H1 (cell line): Measurements from ENCODE around the gene USP17L15. TPM values are rescaled to one million over a fixed set of nuclear protein-coding genes. Genes with fewer than 3 reads are reported as not detected.
"Not testable (repeated sequence)": the region's sequence is repeated elsewhere in the genome, so short reads cannot be mapped to it uniquely, and the experiment has no call there.

Source experiments
- CTCF ChIA-PET: fragments of 300-600 bp; sonication (Branson Sonifier 250); formaldehyde crosslinking; loops from one replicate; lab custom pipeline; 2021; ENCODE audit not compliant: partially characterized antibody; lab: Charles Lee
- POLR2A ChIA-PET: fragments of 300-600 bp; sonication (Branson Sonifier 250); formaldehyde crosslinking; loops from one replicate; lab custom pipeline; 2021; ENCODE audit warnings: inconsistent platforms; ENCODE audit not compliant: partially characterized antibody; lab: Charles Lee
- DNase-seq, 2 experiments: peaks; one replicate each; pipeline versions ENCODE4 v3.0.0 to v3.0.0-alpha.2; 2010 to 2022; ENCODE audit warnings: low spot score in 2 of 2, low read depth in 1 of 2, mixed read lengths in 1 of 2
- FAIRE-seq: peaks from 2 replicates; lab custom pipeline; 2011; peaks lifted over from hg19 to GRCh38; lab: Jason Lieb, UNC
- H2AFZ ChIP-seq: 2 replicates; pipeline ENCODE4 v1.8.1; 2012; ENCODE audit warnings: low read length, inconsistent platforms
- H2AK5ac ChIP-seq: 2 replicates; pipeline ENCODE4 v1.6.1; 2013; ENCODE audit warnings: low read depth, low read length
- H2BK120ac ChIP-seq: replicated peaks from 2 replicates; pipeline ENCODE3; 2013; ENCODE audit warnings: low read depth, low read length, inconsistent platforms
- H2BK12ac ChIP-seq: 2 replicates; pipeline ENCODE4 v1.6.1; 2013; ENCODE audit warnings: low read depth, low read length
- H2BK15ac ChIP-seq: 2 replicates; pipeline ENCODE4 v1.6.1; 2013; ENCODE audit warnings: low read length
- H2BK20ac ChIP-seq: 2 replicates; pipeline ENCODE4 v1.6.1; 2013; ENCODE audit warnings: low read length
- H2BK5ac ChIP-seq: 2 replicates; pipeline ENCODE4 v1.6.1; 2013; ENCODE audit warnings: low read depth, low read length
- H3K14ac ChIP-seq: 2 replicates; pipeline ENCODE4 v1.6.1; 2013; ENCODE audit warnings: inconsistent platforms; ENCODE audit not compliant: insufficient read length
- H3K18ac ChIP-seq: 2 replicates; pipeline ENCODE4 v1.6.1; 2013; ENCODE audit warnings: low read length; ENCODE audit errors: extremely low read depth
- H3K23ac ChIP-seq: 2 replicates; pipeline ENCODE4 v1.6.1; 2013; ENCODE audit warnings: inconsistent platforms; ENCODE audit not compliant: insufficient read length
- H3K23me2 ChIP-seq: 2 replicates; pipeline ENCODE4 v1.6.1; 2013; ENCODE audit warnings: low read depth, low read length
- H3K27ac ChIP-seq: 2 replicates; pipeline ENCODE4 v1.6.1; 2011; ENCODE audit warnings: low read depth, low read length, inconsistent platforms
- H3K27me3 ChIP-seq, 4 experiments: replicated peaks in 1 of 4; 1 replicate in 1 of 4; 2 replicates in 3 of 4; pipeline versions ENCODE4 v1.6.1 to v1.8.1; 2011 to 2013; ENCODE audit warnings: low read length in 3 of 4, mild to moderate bottlenecking in 3 of 4, inconsistent platforms in 2 of 4, mixed read lengths in 2 of 4, moderate library complexity in 1 of 4; ENCODE audit not compliant: control insufficient read depth in 3 of 4, insufficient read depth in 3 of 4; ENCODE audit errors: extremely low read depth in 1 of 4
- H3K36me3 ChIP-seq, 4 experiments: 2 replicates each; pipeline versions ENCODE4 v1.6.1 to v1.8.1; 2011 to 2013; ENCODE audit warnings: mild to moderate bottlenecking in 4 of 4, low read length in 3 of 4, moderate library complexity in 2 of 4, control low read depth in 1 of 4, inconsistent platforms in 1 of 4; ENCODE audit not compliant: insufficient read depth in 4 of 4, control insufficient read depth in 2 of 4
- H3K4ac ChIP-seq: replicated peaks from 2 replicates; pipeline ENCODE3; 2013; ENCODE audit warnings: low read length, low read depth, mixed read lengths, inconsistent platforms; ENCODE audit not compliant: insufficient read length
- H3K4me1 ChIP-seq, 4 experiments: replicated peaks in 1 of 4; 1 replicate in 1 of 4; 2 replicates in 3 of 4; pipeline versions ENCODE4 v1.6.1 to v1.8.1; 2011 to 2013; ENCODE audit warnings: low read length in 3 of 4, inconsistent platforms in 2 of 4, mixed read lengths in 1 of 4; ENCODE audit not compliant: insufficient read depth in 4 of 4, control insufficient read depth in 3 of 4
- H3K4me2 ChIP-seq, 2 experiments: 2 replicates each; pipeline versions ENCODE4 v1.6.1 to v1.8.1; 2011 to 2013; ENCODE audit warnings: low read depth in 2 of 2, low read length in 2 of 2, control low read depth in 1 of 2, inconsistent platforms in 1 of 2, mild to moderate bottlenecking in 1 of 2; ENCODE audit not compliant: insufficient read depth in 1 of 2
- H3K4me3 ChIP-seq, 4 experiments: fragments of 200-600, 300-600 bp in 1 of 4; sonication (generic), shearing (Covaris generic), sonication (Bioruptor Twin) in 1 of 4; 2 replicates each; pipeline versions ENCODE4 v1.5.1 to v1.8.1; 2011 to 2016; ENCODE audit warnings: low read length in 4 of 4, low read depth in 3 of 4, control low read depth in 2 of 4, inconsistent platforms in 2 of 4, mild to moderate bottlenecking in 2 of 4, mixed read lengths in 1 of 4, moderate library complexity in 1 of 4; ENCODE audit not compliant: insufficient read depth in 2 of 4; ENCODE audit errors: extremely low read depth in 1 of 4
- H3K56ac ChIP-seq: replicated peaks from 2 replicates; pipeline ENCODE3; 2013; ENCODE audit warnings: low read depth, mild to moderate bottlenecking, mixed read lengths, low read length, inconsistent platforms; ENCODE audit not compliant: insufficient read length
- H3K79me1 ChIP-seq: 2 replicates; pipeline ENCODE4 v1.6.1; 2013; ENCODE audit warnings: low read depth, low read length, control low read depth
- H3K79me2 ChIP-seq, 2 experiments: 2 replicates each; pipeline versions ENCODE4 v1.6.1 to v1.8.1; 2012 to 2013; ENCODE audit warnings: low read length in 2 of 2, mild to moderate bottlenecking in 2 of 2, inconsistent platforms in 1 of 2; ENCODE audit not compliant: insufficient read depth in 2 of 2, control insufficient read depth in 1 of 2
- H3K9ac ChIP-seq, 4 experiments: replicated peaks in 1 of 4; 1 replicate in 1 of 4; 2 replicates in 3 of 4; pipeline versions ENCODE4 v1.6.1 to v1.8.1; 2011 to 2013; ENCODE audit warnings: low read depth in 3 of 4, low read length in 3 of 4, control low read depth in 2 of 4, mild to moderate bottlenecking in 2 of 4, moderate library complexity in 2 of 4, inconsistent platforms in 1 of 4; ENCODE audit errors: extremely low read depth in 1 of 4
- H3K9me3 ChIP-seq, 2 experiments: 2 replicates each; pipeline versions ENCODE4 v1.6.1 to v1.8.1; 2012 to 2013; ENCODE audit warnings: mild to moderate bottlenecking in 2 of 2, moderate library complexity in 2 of 2, control low read depth in 1 of 2, inconsistent platforms in 1 of 2, low read depth in 1 of 2, low read length in 1 of 2, mixed read lengths in 1 of 2; ENCODE audit not compliant: insufficient read depth in 2 of 2
- H4K20me1 ChIP-seq, 2 experiments: replicated peaks in 1 of 2; 2 replicates each; pipeline versions ENCODE3 to v1.8.1; 2011 to 2013; ENCODE audit warnings: inconsistent platforms in 2 of 2, low read length in 2 of 2, mild to moderate bottlenecking in 1 of 2; ENCODE audit not compliant: insufficient read depth in 2 of 2, control insufficient read depth in 1 of 2
- H4K5ac ChIP-seq: 2 replicates; pipeline ENCODE4 v1.6.1; 2013; ENCODE audit warnings: low read length, low read depth, mixed read lengths, inconsistent platforms; ENCODE audit not compliant: insufficient read length
- H4K8ac ChIP-seq: 2 replicates; pipeline ENCODE4 v1.8.0; 2013; ENCODE audit warnings: mild to moderate bottlenecking, moderate library complexity, low read length, inconsistent platforms; ENCODE audit not compliant: insufficient read depth; ENCODE audit errors: extremely low read depth
- H4K91ac ChIP-seq: replicated peaks from 2 replicates; pipeline ENCODE3; 2013; ENCODE audit warnings: low read length, mixed read lengths, inconsistent platforms; ENCODE audit not compliant: insufficient read length
- WGBS, 2 experiments: shearing (Covaris generic) in 1 of 2; methylation state at CpG; one replicate each; pipeline versions ENCODE4 v1.1.6 to v1.1.7; 2013 to 2015; ENCODE audit warnings: low lambda C conversion rate in 2 of 2, mixed read lengths in 2 of 2, inconsistent platforms in 1 of 2, low coverage in 1 of 2, missing lambda C conversion rate in 1 of 2; ENCODE audit not compliant: insufficient replicate concordance in 2 of 2, insufficient coverage in 1 of 2, insufficient read length in 1 of 2; ENCODE audit errors: extremely low coverage in 1 of 2, missing lambda C conversion rate in 1 of 2; 5-methylcytosine and 5-hydroxymethylcytosine counted together
- polyA plus RNA-seq, 7 experiments: library from polyadenylated mRNA; depleted of rRNA in 3 of 7; stranded (reverse) in 5 of 7; unstranded in 2 of 7; fragments of >200 nt in 5 of 7; fragments of 200-250 nt in 2 of 7; gene quantifications; 1 replicate in 5 of 7; 2 replicates in 1 of 7; 4 replicates in 1 of 7; pipeline versions ENCODE4 v1.2.1 to v1.2.3, GENCODE V29; 2011 to 2013; ENCODE audit warnings: missing spikeins in 2 of 7, mixed read lengths in 2 of 7
- total RNA-seq: library from RNA; stranded (reverse); fragmentation: NEBNext Ultra II Directional; extraction: Animal tissue kit (Norgen Biotek cat#: 25700); gene quantifications from 2 replicates; pipeline ENCODE4 v1.2.1, GENCODE V29; 2021

Gene USP17L15
- total and polyA plus RNA-seq, 2 of the 8 experiments (the other 6 are each of a cell fraction or from before 2014, with no cell fraction given) = not detected

DNA sequence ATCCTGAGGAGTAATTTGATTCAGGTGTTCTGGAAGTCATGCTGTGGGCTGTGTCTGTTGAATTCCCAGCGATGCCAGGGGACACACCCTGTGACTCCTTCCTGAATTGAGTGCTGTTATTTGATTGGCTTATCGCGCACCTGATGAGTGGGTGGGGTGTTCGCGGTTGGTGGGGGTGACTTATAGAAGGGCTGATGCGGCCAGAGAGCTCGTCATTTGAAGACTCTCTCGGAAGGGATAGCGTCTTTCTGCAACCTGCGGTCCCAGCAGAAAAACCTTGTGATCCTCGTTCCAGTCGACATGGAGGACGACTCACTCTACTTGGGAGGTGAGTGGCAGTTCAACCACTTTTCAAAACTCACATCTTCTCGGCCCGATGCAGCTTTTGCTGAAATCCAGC, 23.6 kb downstream of the USP17L15 start, which contains the start of gene USP17L20:
Gene USP17L20, plus strand, starts transcription at position 301 of the 400 bp plus-strand sequence. Its CDS starts 0 bp downstream, at position 301.
- H3K4me2 ChIP-seq, H4K20me1 ChIP-seq, FAIRE-seq, H3K9ac ChIP-seq, H4K5ac ChIP-seq, H3K4me3 ChIP-seq, H2AFZ ChIP-seq, H3K23ac ChIP-seq, H2BK15ac ChIP-seq, H2BK120ac ChIP-seq, H4K8ac ChIP-seq, H2BK20ac ChIP-seq, H2BK12ac ChIP-seq, H3K14ac ChIP-seq, H3K36me3 ChIP-seq, H3K56ac ChIP-seq, H3K27me3 ChIP-seq, H3K23me2 ChIP-seq, H4K91ac ChIP-seq, H3K79me2 ChIP-seq, H3K9me3 ChIP-seq, H3K4ac ChIP-seq, H3K18ac ChIP-seq, H3K27ac ChIP-seq, DNase-seq, H3K79me1 ChIP-seq, POLR2A ChIA-PET, H2AK5ac ChIP-seq, CTCF ChIA-PET, H3K4me1 ChIP-seq, H2BK5ac ChIP-seq: not testable (repeated sequence)
- no CpG with 5 or more reads among the region's 15 CpGs for WGBS, 2 experiments

DNA sequence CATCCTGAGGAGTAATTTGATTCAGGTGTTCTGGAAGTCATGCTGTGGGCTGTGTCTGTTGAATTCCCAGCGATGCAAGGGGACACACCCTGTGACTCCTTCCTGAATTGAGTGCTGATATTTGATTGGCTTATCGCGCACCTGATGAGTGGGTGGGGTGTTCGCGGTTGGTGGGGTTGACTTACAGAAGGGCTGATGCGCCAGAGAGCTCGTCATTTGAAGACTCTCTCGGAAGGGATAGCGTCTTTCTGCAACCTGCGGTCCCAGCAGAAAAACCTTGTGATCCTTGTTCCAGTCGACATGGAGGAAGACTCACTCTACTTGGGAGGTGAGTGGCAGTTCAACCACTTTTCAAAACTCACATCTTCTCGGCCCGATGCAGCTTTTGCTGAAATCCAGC, 28.4 kb downstream of the USP17L15 start, which contains the start of gene USP17L21:
Gene USP17L21, plus strand, starts transcription at position 301 of the 400 bp plus-strand sequence. Its CDS starts 0 bp downstream, at position 301.
- H2BK120ac ChIP-seq, H2BK20ac ChIP-seq, H3K14ac ChIP-seq, H4K20me1 ChIP-seq, H3K9me3 ChIP-seq, H4K91ac ChIP-seq, H3K56ac ChIP-seq, H2BK12ac ChIP-seq, H4K5ac ChIP-seq, H3K4me1 ChIP-seq, H3K18ac ChIP-seq, H2AK5ac ChIP-seq, FAIRE-seq, DNase-seq, H3K79me2 ChIP-seq, H4K8ac ChIP-seq, POLR2A ChIA-PET, H2AFZ ChIP-seq, H2BK15ac ChIP-seq, H2BK5ac ChIP-seq, CTCF ChIA-PET, H3K4ac ChIP-seq, H3K23me2 ChIP-seq, H3K27me3 ChIP-seq, H3K36me3 ChIP-seq, H3K27ac ChIP-seq, H3K79me1 ChIP-seq, H3K4me2 ChIP-seq, H3K4me3 ChIP-seq, H3K23ac ChIP-seq, H3K9ac ChIP-seq: not testable (repeated sequence)
- WGBS, 2 experiments = no CpG with 5 or more reads among the region's 13 CpGs
